Stimulated activated naive CD8-positive, alpha-beta T cell treated with anti-CD3 and anti-CD28 coated beads, Interleukin-15, amount 100 ng/mL, for 72 hours (primary cell): ENCODE results near the gene ALDH3B2.
A peak's percentile ranks its signal among the peaks of the same experiment; 100 is the strongest.
"Not testable (repeated sequence)": the region's sequence is repeated elsewhere in the genome, so short reads cannot be mapped to it uniquely, and the experiment has no call there.

ENCODE experiments used
- ATAC-seq: fragments of 150-1000 bp; cut with Tn5 transposase; 2 replicates; pipeline ENCODE4 v1.10.0; 2021; ENCODE audit warnings: mild to moderate bottlenecking, moderate library complexity
- DNase-seq, 2 donors: peaks; one replicate each; pipeline ENCODE4 v3.0.0; 2021 to 2022
- H3K27ac Mint-ChIP-seq, 2 donors: one replicate each; pipeline ENCODE4 v1.8.0; 2022; ENCODE audit warnings: mild to moderate bottlenecking in 2 of 2, mixed read lengths in 2 of 2, moderate library complexity in 2 of 2
- H3K27me3 Mint-ChIP-seq: one replicate; pipeline ENCODE4 v1.8.0; 2022; ENCODE audit warnings: mixed read lengths
- H3K4me1 Mint-ChIP-seq: one replicate; pipeline ENCODE4 v1.8.0; 2022; ENCODE audit warnings: mild to moderate bottlenecking, mixed read lengths
- H3K4me3 Mint-ChIP-seq, 2 donors: one replicate each; pipeline ENCODE4 v1.8.0; 2022; ENCODE audit warnings: mild to moderate bottlenecking in 2 of 2, mixed read lengths in 2 of 2, moderate library complexity in 1 of 2
- H3K9me3 Mint-ChIP-seq, 2 donors: one replicate each; pipeline ENCODE4 v1.8.0; 2022; ENCODE audit warnings: mixed read lengths in 2 of 2

The ALDH3B2 gene

DNA sequence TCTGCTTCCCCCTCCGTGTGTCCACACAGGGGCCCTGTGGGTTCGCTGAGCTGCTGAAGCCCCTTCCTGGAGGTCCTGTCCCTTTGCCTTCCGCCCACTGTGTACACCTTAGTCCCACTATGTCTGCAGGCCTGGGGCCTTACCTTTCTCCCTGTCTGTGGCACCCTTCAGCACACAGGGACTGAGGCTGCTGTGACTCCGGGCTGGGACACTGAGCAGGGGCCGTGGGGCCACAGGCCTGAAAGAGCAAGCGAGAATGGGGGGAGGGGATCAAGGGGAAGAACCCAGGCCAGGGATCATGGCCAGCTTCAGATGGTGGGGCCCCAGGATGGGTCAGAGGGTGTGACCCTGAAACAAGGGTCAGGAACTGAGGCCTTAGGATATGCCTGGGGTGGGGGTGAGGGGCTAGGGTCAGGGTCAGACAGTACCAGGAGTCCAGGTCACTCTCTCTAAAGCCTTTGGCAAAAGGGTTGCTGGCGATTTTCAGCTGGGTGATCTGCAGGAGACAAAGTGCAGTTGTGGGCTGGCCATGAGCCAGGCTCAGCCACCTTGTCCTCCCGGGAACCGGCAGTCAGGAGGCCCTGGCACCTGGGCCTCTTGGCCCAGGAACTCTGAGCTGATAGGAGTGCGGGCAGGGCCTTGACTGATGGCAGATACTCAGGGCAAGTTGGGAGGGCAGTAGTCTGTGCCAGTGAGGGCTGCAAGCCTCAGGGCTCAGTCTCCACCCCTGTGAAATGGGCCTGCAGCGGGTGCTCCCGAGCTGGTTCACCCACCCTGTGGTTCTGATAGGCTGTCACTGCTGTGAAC, 42.0 kb downstream of the ALDH3B2 start:
- no peak for DNase-seq
- no peak for ATAC-seq
- peak overlapping the region in 1 of 2 donors; percentile 89 for H3K27ac Mint-ChIP-seq
- H3K9me3 Mint-ChIP-seq: no peaks in the 10 kb centered on the region
- H3K4me1 Mint-ChIP-seq: peaks cover 40% of the 10 kb centered on the region
- no peaks in the 10 kb centered on the region for H3K27me3 Mint-ChIP-seq
- peak overlapping the region; percentile 51 to 62 for H3K4me3 Mint-ChIP-seq

GRCh38 chr11:67631853-67632174, 42.6 kb downstream of the ALDH3B2 start:
- Mint-ChIP-seq H3K9me3 (no peaks in the 10 kb centered on the region), H3K27me3 (no peaks in the 10 kb centered on the region), H3K27ac (no peak overlapping the region), H3K4me1 (peaks cover 40% of the 10 kb centered on the region), H3K4me3 (peak overlapping the region; percentile 51 to 62)
- no peak for ATAC-seq
- no peak for DNase-seq

DNA sequence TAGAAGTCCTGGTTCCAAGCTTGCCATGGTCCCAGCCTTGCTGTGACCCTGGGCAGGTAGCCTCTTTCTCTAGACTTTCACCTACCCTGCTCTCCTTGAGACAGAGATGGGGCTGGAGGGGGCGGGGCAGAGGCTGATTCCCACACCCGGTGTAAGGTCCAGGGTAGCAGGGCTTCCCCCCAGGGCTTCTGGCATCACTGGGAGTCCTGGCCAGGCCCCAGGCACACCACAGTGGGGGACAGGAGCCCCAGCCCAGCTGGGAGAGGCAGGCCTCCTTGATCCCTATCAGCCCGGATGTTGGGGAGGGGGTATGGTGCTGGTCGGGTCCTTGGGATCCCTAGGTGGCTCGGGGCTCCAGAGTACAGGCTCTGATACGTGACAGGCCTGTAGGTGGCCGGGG, 43.0 kb downstream of the ALDH3B2 start:
- Mint-ChIP-seq H3K27me3 (no peaks in the 10 kb centered on the region), H3K27ac (no peak overlapping the region), H3K4me3 (peak overlapping the region in 1 of 2 donors; percentile 88), H3K4me1 (peaks cover 42% of the 10 kb centered on the region), H3K9me3 (no peaks in the 10 kb centered on the region)
- no peak for DNase-seq
- ATAC-seq: no peak

DNA sequence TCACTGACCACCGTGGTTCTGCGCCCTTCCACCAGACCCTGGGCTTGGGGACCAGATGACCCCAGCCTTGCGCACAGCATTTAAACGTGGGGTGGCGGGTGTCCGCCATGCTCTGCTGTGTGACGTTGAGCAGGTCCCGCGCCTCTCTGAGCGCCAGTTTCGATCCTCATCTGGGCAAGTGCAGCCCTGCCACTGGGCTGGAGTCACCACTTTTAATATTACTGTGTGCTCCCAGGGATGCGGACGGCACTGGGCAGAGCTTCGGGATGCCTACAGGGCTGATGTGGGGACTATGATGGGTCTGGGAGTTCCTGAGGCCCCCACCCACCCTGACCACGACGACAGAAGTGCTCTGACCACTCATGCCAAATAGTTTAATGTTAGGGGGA, 43.5 kb downstream of the ALDH3B2 start:
- Mint-ChIP-seq H3K4me1 (peaks cover 42% of the 10 kb centered on the region), H3K4me3 (peak overlapping the region; percentile 88), H3K9me3 (no peaks in the 10 kb centered on the region), H3K27me3 (no peaks in the 10 kb centered on the region), H3K27ac (peak overlapping the region in 1 of 2 donors; percentile 82)
- ATAC-seq: no peak
- no peak for DNase-seq

GRCh38 chr11:67630228-67630942, 44.0 kb downstream of the ALDH3B2 start:
- DNase-seq (peak; percentile 97), ATAC-seq (peak; percentile 79)
- Mint-ChIP-seq H3K9me3 (no peaks in the 10 kb centered on the region), H3K4me3 (peak overlapping the region; percentile 88), H3K27me3 (no peaks in the 10 kb centered on the region), H3K27ac (peak overlapping the region in 1 of 2 donors; percentile 82), H3K4me1 (peaks cover 42% of the 10 kb centered on the region)

- no peaks in the 10 kb centered on the region for H3K9me3 Mint-ChIP-seq
- H3K4me3 Mint-ChIP-seq: peak within 1 kb of the TSS; percentile 88
- peak within 1 kb of the TSS; percentile 78 to 82 for H3K27ac Mint-ChIP-seq
- ATAC-seq: peak; percentile 76
- no peaks in the 10 kb centered on the region for H3K27me3 Mint-ChIP-seq
- peaks cover 42% of the 10 kb centered on the region for H3K4me1 Mint-ChIP-seq
- peak; percentile 92 to 95 for DNase-seq
Observed at GRCh38 chr11:67629386-67630227, 44.8 kb downstream of the ALDH3B2 start, which contains the start of gene NUDT8. Gene NUDT8 (minus strand): TSS chr11:67629937. CDS start chr11:67629911, 26 bp downstream.

GRCh38 chr11:67628710-67629385, 45.6 kb downstream of the ALDH3B2 start:
- H3K9me3 Mint-ChIP-seq: no peaks in the 10 kb centered on the region
- peaks cover 42% of the 10 kb centered on the region for H3K4me1 Mint-ChIP-seq
- H3K27me3 Mint-ChIP-seq: no peaks in the 10 kb centered on the region
- peak overlapping the region; percentile 62 to 78 for H3K27ac Mint-ChIP-seq
- ATAC-seq (no peak), DNase-seq (peak in 1 of 2 donors; percentile 39)
- peak overlapping the region; percentile 81 to 88 for H3K4me3 Mint-ChIP-seq

- no peaks in the 10 kb centered on the region for H3K9me3 Mint-ChIP-seq
- H3K4me3 Mint-ChIP-seq: peak overlapping the region; percentile 30 to 65
- DNase-seq (no peak), ATAC-seq (no peak)
- peaks cover 42% of the 10 kb centered on the region for H3K4me1 Mint-ChIP-seq
- H3K27me3 Mint-ChIP-seq: no peaks in the 10 kb centered on the region
- peak overlapping the region; percentile 34 to 90 for H3K27ac Mint-ChIP-seq
Observed at GRCh38 chr11:67627812-67628624, 46.4 kb downstream of the ALDH3B2 start.

GRCh38 chr11:67627441-67627811, 47.0 kb downstream of the ALDH3B2 start:
- no peak overlapping the region for H3K27ac Mint-ChIP-seq

DNA sequence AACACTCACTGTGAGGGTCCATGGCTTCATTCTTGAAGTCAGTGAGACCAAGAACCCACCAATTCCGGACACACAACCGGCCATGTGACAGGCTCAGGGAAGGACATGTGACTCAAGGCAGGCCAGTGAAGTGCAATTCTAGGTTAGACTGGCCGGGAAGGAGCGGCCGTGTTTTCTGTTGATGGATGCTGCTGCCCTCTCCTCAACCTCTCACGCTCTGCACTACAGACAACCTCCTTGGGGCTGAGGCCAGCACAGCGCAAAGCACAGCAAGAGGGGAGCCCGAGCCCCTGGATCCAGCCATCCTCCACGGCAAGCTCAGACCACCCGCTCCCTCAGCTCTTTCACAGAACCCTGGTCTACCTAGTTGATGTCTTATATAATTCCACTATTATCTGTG, 47.5 kb downstream of the ALDH3B2 start:
- DNase-seq (no peak), ATAC-seq (no peak)
- Mint-ChIP-seq H3K4me3 (no peak overlapping the region), H3K9me3 (no peaks in the 10 kb centered on the region), H3K4me1 (peaks cover 40% of the 10 kb centered on the region), H3K27ac (no peak overlapping the region), H3K27me3 (no peaks in the 10 kb centered on the region)

More at GRCh38 chr11:67627441-67627811, 47.0 kb downstream of the ALDH3B2 start:
- DNase-seq (no peak), ATAC-seq (no peak)
- Mint-ChIP-seq H3K9me3 (no peaks in the 10 kb centered on the region), H3K4me3 (peak overlapping the region in 1 of 2 donors; percentile 6), H3K4me1 (peaks cover 42% of the 10 kb centered on the region), H3K27me3 (no peaks in the 10 kb centered on the region)

- H3K9me3 Mint-ChIP-seq, ATAC-seq, DNase-seq, H3K4me3 Mint-ChIP-seq, H3K27me3 Mint-ChIP-seq, H3K27ac Mint-ChIP-seq: not testable (repeated sequence)
- H3K4me1 Mint-ChIP-seq: peaks cover 36% of the 10 kb centered on the region
Observed at GRCh38 chr11:67626131-67626833, 48.1 kb downstream of the ALDH3B2 start.

- DNase-seq, ATAC-seq, H3K9me3 Mint-ChIP-seq, H3K4me3 Mint-ChIP-seq, H3K27me3 Mint-ChIP-seq, H3K27ac Mint-ChIP-seq: not testable (repeated sequence)
- peaks cover 23% of the 10 kb centered on the region for H3K4me1 Mint-ChIP-seq
Observed at GRCh38 chr11:67623795-67624194, 50.6 kb downstream of the ALDH3B2 start.

DNA sequence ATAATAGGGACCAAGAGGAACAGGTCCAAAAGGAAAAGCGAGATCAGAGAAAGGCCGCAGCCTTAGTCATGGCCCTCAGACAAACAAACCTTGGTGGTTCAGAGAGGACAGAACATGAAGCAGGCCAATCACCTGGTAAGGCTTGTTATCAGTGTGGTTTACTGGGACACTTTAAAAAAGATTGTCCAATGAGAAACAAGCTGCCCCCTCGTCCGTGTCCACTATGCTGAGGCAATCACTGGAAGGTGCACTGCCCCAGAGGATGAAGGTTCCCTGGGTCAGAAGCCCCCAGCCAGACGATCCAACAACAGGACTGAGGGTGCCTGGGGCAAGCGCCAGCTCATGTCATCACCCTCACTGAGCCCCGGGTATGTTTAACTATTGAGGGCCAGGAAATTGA, 51.5 kb downstream of the ALDH3B2 start:
- ATAC-seq, H3K4me3 Mint-ChIP-seq, H3K9me3 Mint-ChIP-seq, H3K27ac Mint-ChIP-seq, H3K27me3 Mint-ChIP-seq, DNase-seq: not testable (repeated sequence)
- H3K4me1 Mint-ChIP-seq: peaks cover 14% of the 10 kb centered on the region

- ATAC-seq, H3K4me1 Mint-ChIP-seq, H3K27me3 Mint-ChIP-seq: not testable (repeated sequence)
Observed at GRCh38 chr11:67621928-67622327, 52.5 kb downstream of the ALDH3B2 start.

More at GRCh38 chr11:67621928-67622327, 52.5 kb downstream of the ALDH3B2 start:
- not testable (repeated sequence) for DNase-seq, H3K9me3 Mint-ChIP-seq, H3K4me3 Mint-ChIP-seq, H3K27ac Mint-ChIP-seq
